Spleen (tissue), 11 donors: ENCODE data around the gene PCSK6. TPM values are rescaled to one million over a fixed set of nuclear protein-coding genes. Genes with fewer than 3 reads are reported as not detected.

ENCODE experiments used
- DNase-seq: peaks from one replicate; pipeline ENCODE4 v3.0.0-alpha.2; 2020
- H3K27ac ChIP-seq, 8 donors: fragments of 200-600 bp; sonication (generic) in 7 of 8; 1 replicate in 4 of 8; 2 replicates in 4 of 8; pipeline versions ENCODE4 v1.5.0 to v1.8.0; 2016 to 2021; ENCODE audit warnings: inconsistent platforms in 4 of 8, mild to moderate bottlenecking in 4 of 8, moderate library complexity in 1 of 8
- H3K27me3 ChIP-seq, 7 donors: fragments of 200-600 bp; sonication (generic) in 6 of 7; replicated peaks in 1 of 7; 1 replicate in 4 of 7; 2 replicates in 3 of 7; pipeline versions ENCODE4 v1.5.0 to v1.8.0; 2016 to 2021; ENCODE audit warnings: inconsistent platforms in 3 of 7, mild to moderate bottlenecking in 1 of 7
- H3K36me3 ChIP-seq, 6 donors: fragments of 200-600 bp; sonication (generic) in 5 of 6; 1 replicate in 4 of 6; 2 replicates in 2 of 6; pipeline versions ENCODE4 v1.5.0 to v1.8.0; 2016 to 2021; ENCODE audit warnings: inconsistent platforms in 2 of 6
- H3K4me1 ChIP-seq, 6 donors: fragments of 200-600 bp; sonication (generic) in 5 of 6; 1 replicate in 3 of 6; 2 replicates in 3 of 6; pipeline versions ENCODE4 v1.5.0 to v1.8.0; 2016 to 2021; ENCODE audit warnings: inconsistent platforms in 3 of 6
- H3K4me3 ChIP-seq, 8 donors: fragments of 200-600 bp; sonication (generic) in 7 of 8; 1 replicate in 4 of 8; 2 replicates in 4 of 8; pipeline versions ENCODE4 v1.5.0 to v1.8.0; 2016 to 2021; ENCODE audit warnings: inconsistent platforms in 4 of 8, mild to moderate bottlenecking in 4 of 8, moderate library complexity in 2 of 8
- H3K9me3 ChIP-seq, 8 donors: fragments of 200-600 bp; sonication (generic) in 7 of 8; 1 replicate in 4 of 8; 2 replicates in 4 of 8; pipeline versions ENCODE4 v1.5.0 to v1.8.0; 2016 to 2021; ENCODE audit warnings: inconsistent platforms in 4 of 8
- CTCF ChIP-seq, 11 experiments: fragments of 200-600 bp in 7 of 11; fragments of 450-650 bp in 4 of 11; sonication (generic) in 4 of 11; IDR thresholded peaks in 8 of 11; conservative IDR thresholded peaks in 3 of 11; 1 replicate in 7 of 11; 2 replicates in 4 of 11; pipeline versions ENCODE4 v1.4.0 to v1.8.0; 2016 to 2021; ENCODE audit warnings: antibody characterized with exemption in 11 of 11, inconsistent platforms in 4 of 11, mild to moderate bottlenecking in 1 of 11
- POLR2A ChIP-seq, 3 donors: fragments of 450-650 bp; IDR thresholded peaks; one replicate each; pipeline ENCODE4 v1.5.1; 2017; ENCODE audit warnings: antibody characterized with exemption in 3 of 3, mild to moderate bottlenecking in 1 of 3
- POLR2AphosphoS5 ChIP-seq, 3 donors: sonication (generic); formaldehyde crosslinking; IDR thresholded peaks; one replicate each; pipeline ENCODE4 v1.5.1; 2017; ENCODE audit warnings: antibody characterized with exemption in 3 of 3
- WGBS, 5 donors: extraction: QIAGEN DNeasy Blood & Tissue Kit in 3 of 5; methylation state at CpG; one replicate each; pipeline versions ENCODE4 v1.1.5 to v1.1.7; 2013 to 2018; 5-methylcytosine and 5-hydroxymethylcytosine counted together
- intact Hi-C: fragments of 100-400 bp; cut with DNase I; formaldehyde crosslinking; loops from one replicate; pipeline ENCODE4 v1.15.0; 2023; ENCODE audit warnings: low total_unique reads
- polyA plus RNA-seq, 3 donors: library from polyadenylated mRNA; stranded (reverse); fragments of 200-250 nt; gene quantifications; one replicate each; pipeline ENCODE4 v1.2.1, GENCODE V29; 2013
- total RNA-seq, 7 donors: library from RNA; depleted of rRNA in 3 of 7; stranded (reverse); fragments of >200 nt in 3 of 7; fragmentation: NEBNext Ultra II Directional in 4 of 7; extraction: Animal tissue kit (Norgen Biotek cat#: 25700) in 4 of 7; gene quantifications; one replicate each; pipeline versions ENCODE4 v1.1.0 to v1.2.1, GENCODE V29; 2016 to 2021
- donor health status: healthy with polysubstance abuse.
- donor health status: DM: no; HTN: no; CAD: no; lungs with moderate emphysema.
- donor health status: DM: no; HTN: no; CAD: no.
- donor health status: Bipolar disorder and iron deficiency.
- donor health status: healthy.
- donor health status: DM: no; HTN: no; CAD: no.
- donor health status: DM: yes; HTN: yes; CAD: no.

PCSK6 gene
- total and polyA plus RNA-seq, 10 donors: 10.0 to 403 (median 252) TPM

- WGBS, 5 donors: 82 to 89% (median 85%) methylated on average over 11 of the region's 11 CpGs
These were observed 94.9 kb downstream of the PCSK6 start for GRCh38 chr15:101394654-101395053.

GRCh38 chr15:101394056-101394630 lies 95.4 kb downstream of the PCSK6 start:
- peaks cover 0 to 85% (median 6%) of the 10 kb centered on the region in 6 donors for H3K36me3 ChIP-seq

More at GRCh38 chr15:101394654-101395053, 94.9 kb downstream of the PCSK6 start:
- TF ChIP-seq CTCF (IDR thresholded peaks at IDR 0.05 in 8 of 11, conservative IDR thresholded peaks at IDR 0.05 in 3 of 11) (no peak), POLR2A (IDR thresholded peaks at IDR 0.05) (no peak), POLR2AphosphoS5 (IDR thresholded peaks at IDR 0.05) (no peak)
- H3K27ac ChIP-seq: no peak overlapping the region
- peaks cover 0 to 85% (median 6%) of the 10 kb centered on the region in 6 donors for H3K36me3 ChIP-seq
- H3K27me3 ChIP-seq: peaks cover 0 to 27% (median 4%) of the 10 kb centered on the region in 7 donors
- intact Hi-C loops: no loop called here
- no peak for DNase-seq
- H3K4me1 ChIP-seq: peaks cover 0 to 69% (median 36%) of the 10 kb centered on the region in 6 donors
- H3K4me3 ChIP-seq: no peak overlapping the region
- no peaks in the 10 kb centered on the region for H3K9me3 ChIP-seq

DNA sequence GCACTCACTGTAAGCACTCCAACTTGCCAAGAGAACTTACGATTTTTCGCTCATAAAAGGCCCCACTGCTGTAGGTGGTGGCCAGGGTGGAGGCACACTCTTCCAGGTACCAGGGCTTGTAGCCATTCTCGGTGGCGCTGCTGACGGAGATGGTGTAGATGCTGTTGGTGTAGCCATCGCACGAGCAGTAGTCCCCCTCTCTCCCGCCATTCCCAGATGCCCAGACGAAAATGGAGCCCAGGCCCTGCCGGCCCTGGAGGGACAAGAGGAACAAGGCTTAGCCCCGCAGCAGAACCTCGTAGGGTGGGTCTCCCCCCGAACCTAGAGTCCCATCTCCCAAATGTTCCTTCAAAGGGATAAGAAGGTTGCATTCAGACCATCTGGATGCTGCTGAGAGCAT lies 96.3 kb downstream of the PCSK6 start:
- Histone ChIP-seq H3K9me3 (no peaks in the 10 kb centered on the region), H3K4me1 (peaks cover 0 to 75% (median 42%) of the 10 kb centered on the region in 6 donors), H3K27ac (peak overlapping the region in 1 of 8 donors; percentile 5), H3K27me3 (peaks cover 0 to 13% (median 4%) of the 10 kb centered on the region in 7 donors), H3K4me3 (no peak overlapping the region), H3K36me3 (peaks cover 0 to 85% (median 8%) of the 10 kb centered on the region in 6 donors)
- intact Hi-C loops: no loop called here
- TF ChIP-seq POLR2AphosphoS5 (IDR thresholded peaks at IDR 0.05): no peak
- no peak for TF ChIP-seq POLR2A (IDR thresholded peaks at IDR 0.05)
- TF ChIP-seq CTCF (IDR thresholded peaks at IDR 0.05 in 8 of 11, conservative IDR thresholded peaks at IDR 0.05 in 3 of 11): no peak
- WGBS, 5 donors: 91 to 96% (median 91%) methylated on average over 12 to 13 of the region's 13 CpGs
- no peak for DNase-seq

More at GRCh38 chr15:101394056-101394630, 95.4 kb downstream of the PCSK6 start:
- no peak overlapping the region for H3K4me3 ChIP-seq
- H3K27me3 ChIP-seq: peaks cover 0 to 21% (median 4%) of the 10 kb centered on the region in 7 donors
- H3K9me3 ChIP-seq: no peaks in the 10 kb centered on the region
- H3K4me1 ChIP-seq: peaks cover 0 to 71% (median 38%) of the 10 kb centered on the region in 6 donors
- no peak overlapping the region for H3K27ac ChIP-seq
- DNase-seq: no peak
- no peak for TF ChIP-seq POLR2A (IDR thresholded peaks at IDR 0.05)
- TF ChIP-seq POLR2AphosphoS5 (IDR thresholded peaks at IDR 0.05): no peak
- no peak for TF ChIP-seq CTCF (IDR thresholded peaks at IDR 0.05 in 8 of 11, conservative IDR thresholded peaks at IDR 0.05 in 3 of 11)
- intact Hi-C loops: no loop called here
- WGBS, 5 donors: 81 to 89% (median 86%) methylated on average over 11 to 12 of the region's 12 CpGs

- DNase-seq: no peak
- H3K27ac ChIP-seq: peak overlapping the region in 1 of 8 donors; percentile 54
- H3K9me3 ChIP-seq: no peaks in the 10 kb centered on the region
- H3K4me3 ChIP-seq: peak overlapping the region in 1 of 8 donors; percentile 34
- peaks cover 0 to 65% (median 32%) of the 10 kb centered on the region in 6 donors for H3K4me1 ChIP-seq
- peaks cover 0 to 87% (median 10%) of the 10 kb centered on the region in 6 donors for H3K36me3 ChIP-seq
- TF ChIP-seq CTCF (IDR thresholded peaks at IDR 0.05 in 8 of 11, conservative IDR thresholded peaks at IDR 0.05 in 3 of 11) (no peak), POLR2A (IDR thresholded peaks at IDR 0.05) (no peak), POLR2AphosphoS5 (IDR thresholded peaks at IDR 0.05) (no peak)
- intact Hi-C loops: no loop called here
- H3K27me3 ChIP-seq: peaks cover 0 to 3% (median 0%) of the 10 kb centered on the region in 7 donors
- WGBS, 5 donors: 48 to 62% (median 51%) methylated on average over 17 of the region's 17 CpGs
These were observed 97.4 kb downstream of the PCSK6 start for GRCh38 chr15:101391981-101392640.
